Measurements from ENCODE around the gene THEMIS. TPM values are rescaled to one million over a fixed set of nuclear protein-coding genes. Genes with fewer than 3 reads are reported as not detected.
"Not testable (repeated sequence)": the region's sequence is repeated elsewhere in the genome, so short reads cannot be mapped to it uniquely, and the experiment has no call there.

THEMIS gene
- total RNA-seq, 1 experiment from 2014 or later, result not detected

GRCh38 chr6:127933137-127933536 is 32.3 kb upstream of the THEMIS start:
- ChIA-PET POLR2A (no interaction called here), CTCF (no interaction called here)
- Mint-ChIP-seq H3K27me3 (ENCODE audit: low read depth) (no peaks in the 10 kb centered on the region), H3K27ac (no peak overlapping the region), H3K4me1 (no peaks in the 10 kb centered on the region), H3K9me3 (peaks cover 26% of the 10 kb centered on the region), H3K4me3 (no peak overlapping the region), H3K36me3 (peaks cover 12% of the 10 kb centered on the region)
- no peak for TF ChIP-seq HMGXB4 (CRISPR knock-in tag; IDR thresholded peaks at IDR 0.05)
- ATAC-seq (no peak), DNase-seq (ENCODE audit: low spot score) (no peak)

GRCh38 chr6:127932708-127933107 is 31.9 kb upstream of the THEMIS start:
- no peaks in the 10 kb centered on the region for H3K4me1 Mint-ChIP-seq
- no peak overlapping the region for H3K27ac Mint-ChIP-seq
- DNase-seq (ENCODE audit: low spot score), result no peak
- H3K9me3 Mint-ChIP-seq, result peaks cover 26% of the 10 kb centered on the region
- ChIA-PET CTCF (no interaction called here), POLR2A (no interaction called here)
- no peak for TF ChIP-seq AFF4 (CRISPR knock-in tag; IDR thresholded peaks at IDR 0.05; ENCODE audit: borderline replicate concordance)
- no peak for TF ChIP-seq MXD4 (CRISPR knock-in tag; IDR thresholded peaks at IDR 0.05; ENCODE audit: borderline replicate concordance)
- no peak for TF ChIP-seq FOXK1 (CRISPR knock-in tag; IDR thresholded peaks at IDR 0.05)
- no peak for TF ChIP-seq GTF2I (CRISPR knock-in tag; conservative IDR thresholded peaks at IDR 0.05)
- TF ChIP-seq IRF1 (CRISPR knock-in tag; IDR thresholded peaks at IDR 0.05), result no peak
- no peak for TF ChIP-seq AR (CRISPR knock-in tag; IDR thresholded peaks at IDR 0.05)
- no peak for TF ChIP-seq NFATC4 (CRISPR knock-in tag; IDR thresholded peaks at IDR 0.05)
- no peak for TF ChIP-seq MAX (CRISPR knock-in tag; IDR thresholded peaks at IDR 0.05)
- no peak for TF ChIP-seq ZNF263 (CRISPR knock-in tag; IDR thresholded peaks at IDR 0.05; ENCODE audit: low read depth)
- H3K27me3 Mint-ChIP-seq (ENCODE audit: low read depth), result no peaks in the 10 kb centered on the region
- ATAC-seq, result no peak
- no peak overlapping the region for H3K4me3 Mint-ChIP-seq
- H3K36me3 Mint-ChIP-seq, result peaks cover 12% of the 10 kb centered on the region

GRCh38 chr6:127926441-127926840 is 25.6 kb upstream of the THEMIS start:
- POLR2A ChIA-PET; ATAC-seq; H3K27me3 Mint-ChIP-seq (ENCODE audit: low read depth); H3K4me3 Mint-ChIP-seq; H3K4me1 Mint-ChIP-seq; CTCF ChIA-PET; DNase-seq (ENCODE audit: low spot score); H3K27ac Mint-ChIP-seq: not testable (repeated sequence)
- H3K9me3 Mint-ChIP-seq, result peaks cover 51% of the 10 kb centered on the region
- peaks cover 12% of the 10 kb centered on the region for H3K36me3 Mint-ChIP-seq
